Spleen (tissue), 7 donors: ENCODE results near the gene VPS54.

Experiments used
- POLR2A ChIP-seq, 3 donors: fragments of 450-650 bp; IDR thresholded peaks; one replicate each; pipeline ENCODE4 v1.5.1; 2017; ENCODE audit warnings: antibody characterized with exemption in 3 of 3, mild to moderate bottlenecking in 1 of 3
- POLR2AphosphoS5 ChIP-seq, 3 donors: sonication (generic); formaldehyde crosslinking; IDR thresholded peaks; one replicate each; pipeline ENCODE4 v1.5.1; 2017; ENCODE audit warnings: antibody characterized with exemption in 3 of 3
- TF ChIP-seq, protein P1 (sequence below), 11 experiments: fragments of 200-600 bp in 7 of 11; fragments of 450-650 bp in 4 of 11; sonication (generic) in 4 of 11; IDR thresholded peaks in 8 of 11; conservative IDR thresholded peaks in 3 of 11; 1 replicate in 7 of 11; 2 replicates in 4 of 11; pipeline versions ENCODE4 v1.4.0 to v1.8.0; 2016 to 2021; ENCODE audit warnings: antibody characterized with exemption in 11 of 11, inconsistent platforms in 4 of 11, mild to moderate bottlenecking in 1 of 11
- donor health status: DM: no; HTN: no; CAD: no; lungs with moderate emphysema.
- donor health status: DM: no; HTN: no; CAD: no.
- donor health status: DM: no; HTN: no; CAD: no.

GRCh38 chr2:63981702-63982103, 37.5 kb downstream of the VPS54 start:
- TF ChIP-seq, protein P1, sequence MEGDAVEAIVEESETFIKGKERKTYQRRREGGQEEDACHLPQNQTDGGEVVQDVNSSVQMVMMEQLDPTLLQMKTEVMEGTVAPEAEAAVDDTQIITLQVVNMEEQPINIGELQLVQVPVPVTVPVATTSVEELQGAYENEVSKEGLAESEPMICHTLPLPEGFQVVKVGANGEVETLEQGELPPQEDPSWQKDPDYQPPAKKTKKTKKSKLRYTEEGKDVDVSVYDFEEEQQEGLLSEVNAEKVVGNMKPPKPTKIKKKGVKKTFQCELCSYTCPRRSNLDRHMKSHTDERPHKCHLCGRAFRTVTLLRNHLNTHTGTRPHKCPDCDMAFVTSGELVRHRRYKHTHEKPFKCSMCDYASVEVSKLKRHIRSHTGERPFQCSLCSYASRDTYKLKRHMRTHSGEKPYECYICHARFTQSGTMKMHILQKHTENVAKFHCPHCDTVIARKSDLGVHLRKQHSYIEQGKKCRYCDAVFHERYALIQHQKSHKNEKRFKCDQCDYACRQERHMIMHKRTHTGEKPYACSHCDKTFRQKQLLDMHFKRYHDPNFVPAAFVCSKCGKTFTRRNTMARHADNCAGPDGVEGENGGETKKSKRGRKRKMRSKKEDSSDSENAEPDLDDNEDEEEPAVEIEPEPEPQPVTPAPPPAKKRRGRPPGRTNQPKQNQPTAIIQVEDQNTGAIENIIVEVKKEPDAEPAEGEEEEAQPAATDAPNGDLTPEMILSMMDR (IDR thresholded peaks at IDR 0.05 in 8 of 11, conservative IDR thresholded peaks at IDR 0.05 in 3 of 11) = no peak
- no peak for TF ChIP-seq POLR2A (IDR thresholded peaks at IDR 0.05)
- no peak for TF ChIP-seq POLR2AphosphoS5 (IDR thresholded peaks at IDR 0.05)
